Muscle layer of duodenum (tissue), 2 donors: ENCODE results near the gene FIGLA.

Experiments used
- H3K27ac ChIP-seq: one replicate; pipeline ENCODE4 v1.7.0; 2013; ENCODE audit warnings: mild to moderate bottlenecking, low read length
- H3K27me3 ChIP-seq: one replicate; pipeline ENCODE4 v1.7.0; 2013; ENCODE audit warnings: low read depth, mild to moderate bottlenecking, control low read depth, low read length
- H3K36me3 ChIP-seq, 2 donors: one replicate each; pipeline ENCODE4 v1.7.0; 2013; ENCODE audit warnings: low read length in 2 of 2, control low read depth in 1 of 2, mild to moderate bottlenecking in 1 of 2; ENCODE audit not compliant: insufficient read depth in 2 of 2, control insufficient read depth in 1 of 2
- H3K4me1 ChIP-seq, 2 donors: one replicate each; pipeline ENCODE4 v1.7.0; 2013; ENCODE audit warnings: low read length in 2 of 2, mild to moderate bottlenecking in 2 of 2, control low read depth in 1 of 2, moderate library complexity in 1 of 2; ENCODE audit not compliant: insufficient read depth in 2 of 2, control insufficient read depth in 1 of 2
- H3K4me3 ChIP-seq, 2 donors: one replicate each; pipeline ENCODE4 v1.7.0; 2013; ENCODE audit warnings: low read length in 2 of 2, low read depth in 1 of 2, mild to moderate bottlenecking in 1 of 2
- H3K9me3 ChIP-seq, 2 donors: one replicate each; pipeline ENCODE4 v1.7.0; 2013; ENCODE audit warnings: low read length in 2 of 2, control low read depth in 1 of 2, mild to moderate bottlenecking in 1 of 2; ENCODE audit not compliant: control insufficient read depth in 1 of 2
- donor health status: healthy.

The FIGLA gene

GRCh38 chr2:70790136-70790828 is at the start of gene FIGLA:
TSS of gene FIGLA (minus strand) at chr2:70790643. CDS start at chr2:70790638, 5 bp downstream.
- Histone ChIP-seq H3K36me3 (no peaks in the 10 kb centered on the region), H3K4me1 (peaks cover 0 to 12% of the 10 kb centered on the region in 2 donors), H3K9me3 (no peaks in the 10 kb centered on the region), H3K27me3 (peaks cover 21% of the 10 kb centered on the region), H3K4me3 (peak within 1 kb of the TSS in 1 of 2 donors; percentile 43), H3K27ac (no peak within 1 kb of the TSS)

GRCh38 chr2:70837980-70838925 is 47.8 kb upstream of the FIGLA start:
- Histone ChIP-seq H3K4me1 (no peaks in the 10 kb centered on the region), H3K9me3 (no peaks in the 10 kb centered on the region), H3K4me3 (no peak overlapping the region), H3K27me3 (no peaks in the 10 kb centered on the region), H3K27ac (no peak overlapping the region), H3K36me3 (no peaks in the 10 kb centered on the region)

GRCh38 chr2:70835643-70836042 is 45.2 kb upstream of the FIGLA start, which contains the start of gene CD207:
TSS of gene CD207 (minus strand) at chr2:70835816. CDS start at chr2:70835776, 40 bp downstream.
- H3K36me3 ChIP-seq = no peaks in the 10 kb centered on the region
- no peaks in the 10 kb centered on the region for H3K27me3 ChIP-seq
- no peaks in the 10 kb centered on the region for H3K4me1 ChIP-seq
- H3K27ac ChIP-seq = no peak within 1 kb of the TSS
- no peak within 1 kb of the TSS for H3K4me3 ChIP-seq
- H3K9me3 ChIP-seq = no peaks in the 10 kb centered on the region

GRCh38 chr2:70834881-70835280 is 44.4 kb upstream of the FIGLA start:
- H3K4me3 ChIP-seq = no peak overlapping the region

DNA sequence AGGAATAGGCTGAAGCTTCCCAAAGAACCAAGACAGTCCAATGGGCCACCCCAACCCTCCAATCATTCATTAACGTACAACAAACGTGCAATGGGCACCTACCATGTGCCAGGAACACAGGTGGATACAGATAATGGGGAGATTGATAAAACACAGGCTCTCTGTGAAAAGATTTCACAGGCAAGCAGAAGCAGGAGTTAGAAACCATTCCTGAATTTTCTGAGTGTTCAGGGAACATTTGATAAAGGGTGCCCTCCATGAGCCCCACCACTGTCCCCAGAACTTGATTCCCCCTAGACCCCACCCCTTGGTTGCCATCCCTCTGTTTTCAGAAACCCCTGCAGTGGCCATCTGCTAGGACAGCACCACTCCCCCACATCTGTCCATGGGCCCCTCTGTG is 43.7 kb upstream of the FIGLA start:
- Histone ChIP-seq H3K4me1 (no peaks in the 10 kb centered on the region), H3K36me3 (no peaks in the 10 kb centered on the region), H3K4me3 (no peak overlapping the region), H3K9me3 (no peaks in the 10 kb centered on the region), H3K27me3 (no peaks in the 10 kb centered on the region), H3K27ac (no peak overlapping the region)

More at GRCh38 chr2:70834881-70835280, 44.4 kb upstream of the FIGLA start:
- Histone ChIP-seq H3K36me3 (no peaks in the 10 kb centered on the region), H3K9me3 (no peaks in the 10 kb centered on the region), H3K27me3 (no peaks in the 10 kb centered on the region), H3K4me1 (no peaks in the 10 kb centered on the region), H3K27ac (no peak overlapping the region)

DNA sequence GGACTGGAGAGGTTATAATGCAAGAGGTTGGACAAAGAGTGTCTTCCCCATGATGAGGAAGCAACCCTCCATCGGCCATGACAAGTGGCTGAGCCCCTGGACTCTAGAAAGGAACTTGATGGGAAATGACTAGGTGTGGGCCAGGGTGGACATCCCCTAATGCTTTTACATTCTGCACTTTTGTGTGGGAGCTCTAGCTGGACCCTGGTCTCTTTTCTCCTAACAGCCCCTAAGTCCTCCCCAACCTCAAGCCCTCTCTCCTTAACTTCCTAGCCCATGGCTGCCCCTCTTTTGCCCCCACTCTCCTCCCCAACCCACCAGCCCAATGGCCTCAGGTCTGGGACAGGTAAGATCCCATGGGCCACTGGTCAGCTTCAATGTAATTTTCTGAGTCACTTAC is 42.8 kb upstream of the FIGLA start:
- Histone ChIP-seq H3K36me3 (no peaks in the 10 kb centered on the region), H3K4me3 (no peak overlapping the region), H3K27me3 (no peaks in the 10 kb centered on the region)

GRCh38 chr2:70832386-70832785 is 41.9 kb upstream of the FIGLA start:
- H3K9me3 ChIP-seq = no peaks in the 10 kb centered on the region
- H3K4me1 ChIP-seq = no peaks in the 10 kb centered on the region
- no peak overlapping the region for H3K27ac ChIP-seq
- no peaks in the 10 kb centered on the region for H3K36me3 ChIP-seq
- H3K4me3 ChIP-seq = no peak overlapping the region
- no peaks in the 10 kb centered on the region for H3K27me3 ChIP-seq

More for the DNA sequence above, 42.8 kb upstream of the FIGLA start:
- no peaks in the 10 kb centered on the region for H3K4me1 ChIP-seq
- H3K27ac ChIP-seq = no peak overlapping the region
- H3K9me3 ChIP-seq = no peaks in the 10 kb centered on the region

- Histone ChIP-seq H3K36me3 (no peaks in the 10 kb centered on the region), H3K9me3 (no peaks in the 10 kb centered on the region), H3K4me3 (no peak overlapping the region), H3K27me3 (no peaks in the 10 kb centered on the region), H3K4me1 (no peaks in the 10 kb centered on the region), H3K27ac (no peak overlapping the region)
These were observed 41.4 kb upstream of the FIGLA start for GRCh38 chr2:70831861-70832260.

DNA sequence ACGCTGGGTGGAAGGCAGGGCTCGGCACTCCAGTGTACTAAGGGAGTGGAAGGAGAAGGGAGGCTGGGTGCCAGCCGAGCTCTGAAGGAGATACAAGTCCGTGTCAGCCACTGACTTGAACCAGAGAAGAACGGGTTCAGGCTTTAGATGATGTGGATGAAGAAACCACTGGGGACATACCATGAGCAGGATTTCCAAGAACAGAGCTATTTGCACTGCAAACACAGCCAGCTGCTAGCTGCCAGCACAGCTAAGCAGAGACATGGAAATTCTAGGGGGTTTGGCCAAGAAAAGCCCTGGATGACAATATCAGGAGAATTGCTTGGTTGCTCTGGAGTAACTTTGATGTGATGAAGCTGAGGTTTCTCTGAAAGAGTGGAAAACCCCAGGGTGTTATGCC is 39.9 kb upstream of the FIGLA start:
- Histone ChIP-seq H3K27me3 (no peaks in the 10 kb centered on the region), H3K36me3 (no peaks in the 10 kb centered on the region), H3K4me1 (no peaks in the 10 kb centered on the region), H3K4me3 (no peak overlapping the region), H3K9me3 (no peaks in the 10 kb centered on the region), H3K27ac (no peak overlapping the region)

- Histone ChIP-seq H3K27me3 (no peaks in the 10 kb centered on the region), H3K27ac (no peak overlapping the region), H3K4me3 (no peak overlapping the region), H3K9me3 (no peaks in the 10 kb centered on the region), H3K4me1 (no peaks in the 10 kb centered on the region), H3K36me3 (no peaks in the 10 kb centered on the region)
These were observed 39.5 kb upstream of the FIGLA start for GRCh38 chr2:70829916-70830315.
